Breast epithelium (tissue), 4 donors: ENCODE measurements around the gene ACAP2. TPM values are rescaled to one million over a fixed set of nuclear protein-coding genes. Genes with fewer than 3 reads are reported as not detected.

Experiments used
- DNase-seq, 2 donors: peaks; one replicate each; pipeline ENCODE4 v3.0.0-alpha.2; 2019; ENCODE audit warnings: low spot score in 2 of 2
- H3K27ac ChIP-seq, 2 donors: fragments of 200-600 bp; sonication (generic) in 1 of 2; one replicate each; pipeline ENCODE4 v1.5.1; 2016 to 2019; ENCODE audit warnings: mild to moderate bottlenecking in 1 of 2
- H3K27me3 ChIP-seq, 2 donors: fragments of 200-600 bp; sonication (generic) in 1 of 2; one replicate each; pipeline versions ENCODE4 v1.5.1 to v1.6.0; 2017 to 2019; ENCODE audit warnings: control low read depth in 1 of 2, mild to moderate bottlenecking in 1 of 2
- H3K36me3 ChIP-seq: fragments of 200-600 bp; one replicate; pipeline ENCODE4 v1.5.1; 2019
- H3K4me1 ChIP-seq, 2 donors: fragments of 200-600 bp; sonication (generic); one replicate each; pipeline ENCODE4 v1.5.1; 2016 to 2019; ENCODE audit warnings: control low read depth in 1 of 2
- H3K4me3 ChIP-seq, 3 donors: fragments of 200-600 bp; sonication (generic); 1 replicate in 2 of 3; 2 replicates in 1 of 3; pipeline ENCODE4 v1.5.1; 2016 to 2019; ENCODE audit warnings: mild to moderate bottlenecking in 3 of 3, moderate library complexity in 2 of 3
- H3K9me3 ChIP-seq, 2 donors: fragments of 200-600 bp; sonication (generic) in 1 of 2; one replicate each; pipeline ENCODE4 v1.5.1; 2016 to 2019; ENCODE audit warnings: control low read depth in 1 of 2
- POLR2A ChIP-seq: fragments of 450-650 bp; IDR thresholded peaks from one replicate; pipeline ENCODE4 v1.6.1; 2016; ENCODE audit warnings: antibody characterized with exemption, mild to moderate bottlenecking, moderate library complexity
- POLR2AphosphoS5 ChIP-seq, 3 donors: sonication (generic); formaldehyde crosslinking; IDR thresholded peaks; one replicate each; pipeline ENCODE4 v1.6.1; 2017; ENCODE audit warnings: antibody characterized with exemption in 3 of 3
- intact Hi-C: fragments of 100-400 bp; cut with DNase I; formaldehyde crosslinking; loops from one replicate; pipeline ENCODE4 v1.15.1; 2023; ENCODE audit warnings: low total_unique reads
- total RNA-seq, 3 donors: library from RNA; depleted of rRNA; stranded (reverse); fragments of >200 nt; gene quantifications; one replicate each; pipeline ENCODE4 v1.1.0, GENCODE V29; 2016
- TF ChIP-seq, protein P1 (sequence below), 3 donors: fragments of 450-650 bp; IDR thresholded peaks; one replicate each; pipeline ENCODE4 v1.5.1; 2016 to 2017; ENCODE audit warnings: antibody characterized with exemption in 3 of 3, mild to moderate bottlenecking in 3 of 3, moderate library complexity in 3 of 3

Gene ACAP2
- total RNA-seq, 3 donors from 2014 or later: 60.0 to 87.1 (median 63.0) TPM

- Histone ChIP-seq H3K27me3 (no peaks in the 10 kb centered on the region), H3K4me1 (no peaks in the 10 kb centered on the region), H3K36me3 (no peaks in the 10 kb centered on the region), H3K27ac (no peak overlapping the region), H3K4me3 (no peak overlapping the region), H3K9me3 (no peaks in the 10 kb centered on the region)
- TF ChIP-seq POLR2AphosphoS5 (IDR thresholded peaks at IDR 0.05) (no peak), POLR2A (no peak)
- TF ChIP-seq, protein P1, sequence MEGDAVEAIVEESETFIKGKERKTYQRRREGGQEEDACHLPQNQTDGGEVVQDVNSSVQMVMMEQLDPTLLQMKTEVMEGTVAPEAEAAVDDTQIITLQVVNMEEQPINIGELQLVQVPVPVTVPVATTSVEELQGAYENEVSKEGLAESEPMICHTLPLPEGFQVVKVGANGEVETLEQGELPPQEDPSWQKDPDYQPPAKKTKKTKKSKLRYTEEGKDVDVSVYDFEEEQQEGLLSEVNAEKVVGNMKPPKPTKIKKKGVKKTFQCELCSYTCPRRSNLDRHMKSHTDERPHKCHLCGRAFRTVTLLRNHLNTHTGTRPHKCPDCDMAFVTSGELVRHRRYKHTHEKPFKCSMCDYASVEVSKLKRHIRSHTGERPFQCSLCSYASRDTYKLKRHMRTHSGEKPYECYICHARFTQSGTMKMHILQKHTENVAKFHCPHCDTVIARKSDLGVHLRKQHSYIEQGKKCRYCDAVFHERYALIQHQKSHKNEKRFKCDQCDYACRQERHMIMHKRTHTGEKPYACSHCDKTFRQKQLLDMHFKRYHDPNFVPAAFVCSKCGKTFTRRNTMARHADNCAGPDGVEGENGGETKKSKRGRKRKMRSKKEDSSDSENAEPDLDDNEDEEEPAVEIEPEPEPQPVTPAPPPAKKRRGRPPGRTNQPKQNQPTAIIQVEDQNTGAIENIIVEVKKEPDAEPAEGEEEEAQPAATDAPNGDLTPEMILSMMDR (IDR thresholded peaks at IDR 0.05): no peak
- intact Hi-C loops: no loop called here
- DNase-seq: no peak
Observed at GRCh38 chr3:195334967-195335366, 107.9 kb downstream of the ACAP2 start.

- intact Hi-C loops: no loop called here
- Histone ChIP-seq H3K4me1 (no peaks in the 10 kb centered on the region), H3K9me3 (peaks cover 0 to 6% of the 10 kb centered on the region in 2 donors), H3K4me3 (no peak overlapping the region), H3K27me3 (no peaks in the 10 kb centered on the region), H3K36me3 (no peaks in the 10 kb centered on the region), H3K27ac (no peak overlapping the region)
- no peak for TF ChIP-seq POLR2A
- TF ChIP-seq, protein P1 (IDR thresholded peaks at IDR 0.05): no peak
- TF ChIP-seq POLR2AphosphoS5 (IDR thresholded peaks at IDR 0.05): no peak
- DNase-seq: no peak
Observed at GRCh38 chr3:195319060-195319459, 123.8 kb downstream of the ACAP2 start.

DNA sequence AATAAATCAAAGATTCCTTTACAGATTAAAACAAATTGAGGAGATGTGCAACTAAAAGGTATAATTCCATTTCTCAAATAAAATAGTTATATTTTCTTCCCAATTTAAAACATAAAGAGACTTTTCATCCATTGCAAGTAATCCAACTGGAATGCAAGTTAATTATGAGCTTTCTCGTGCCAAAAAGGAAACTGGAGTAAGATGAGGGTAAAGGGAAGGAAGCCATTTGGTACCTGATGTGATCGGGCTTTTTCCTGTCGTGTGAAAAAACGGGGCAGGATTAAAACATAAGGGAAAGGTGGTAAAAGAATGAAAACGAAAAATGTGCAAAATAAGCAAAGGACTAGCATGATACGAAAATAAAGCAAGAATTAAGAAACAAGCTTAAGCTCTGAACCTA lies 130.1 kb downstream of the ACAP2 start:
- intact Hi-C loops: no loop called here
- no peak for TF ChIP-seq POLR2AphosphoS5 (IDR thresholded peaks at IDR 0.05)
- no peak for TF ChIP-seq POLR2A
- TF ChIP-seq, protein P1 (IDR thresholded peaks at IDR 0.05): no peak
- Histone ChIP-seq H3K4me1 (no peaks in the 10 kb centered on the region), H3K27me3 (no peaks in the 10 kb centered on the region), H3K9me3 (no peaks in the 10 kb centered on the region), H3K36me3 (no peaks in the 10 kb centered on the region), H3K4me3 (no peak overlapping the region), H3K27ac (no peak overlapping the region)
- no peak for DNase-seq

DNA sequence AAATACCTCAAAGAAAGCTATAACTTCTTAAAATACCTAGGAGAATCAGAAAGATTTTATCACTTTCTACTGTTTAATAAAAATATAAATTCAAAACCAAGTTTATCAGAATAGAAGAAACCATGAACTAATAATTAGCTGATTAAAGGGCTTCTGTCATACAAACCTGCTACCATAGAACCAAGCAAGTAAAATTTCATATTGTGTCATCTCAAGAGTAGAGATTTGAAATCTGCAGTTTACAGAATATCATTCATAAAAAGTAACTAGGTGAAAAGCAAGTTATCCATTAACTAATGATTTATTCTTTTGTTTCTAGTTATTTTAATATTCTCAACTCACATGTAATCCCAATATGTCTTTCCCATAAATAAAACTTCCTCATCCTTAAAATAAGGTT lies 135.1 kb downstream of the ACAP2 start:
- DNase-seq: no peak
- no peaks in the 10 kb centered on the region for H3K9me3 ChIP-seq
- no peaks in the 10 kb centered on the region for H3K4me1 ChIP-seq
- H3K27ac ChIP-seq: no peak overlapping the region
- H3K27me3 ChIP-seq: no peaks in the 10 kb centered on the region
- H3K4me3 ChIP-seq: no peak overlapping the region
- H3K36me3 ChIP-seq: no peaks in the 10 kb centered on the region
- intact Hi-C loops: no loop called here
- TF ChIP-seq POLR2A (no peak), POLR2AphosphoS5 (IDR thresholded peaks at IDR 0.05) (no peak)
- TF ChIP-seq, protein P1 (IDR thresholded peaks at IDR 0.05): no peak

- H3K4me1 ChIP-seq: no peaks in the 10 kb centered on the region
- TF ChIP-seq POLR2AphosphoS5 (IDR thresholded peaks at IDR 0.05): no peak
- no peak for TF ChIP-seq POLR2A
- TF ChIP-seq, protein P1 (IDR thresholded peaks at IDR 0.05): no peak
- DNase-seq: no peak
- H3K27ac ChIP-seq: no peak overlapping the region
- intact Hi-C loops: no loop called here
- H3K4me3 ChIP-seq: no peak overlapping the region
- no peaks in the 10 kb centered on the region for H3K9me3 ChIP-seq
- H3K36me3 ChIP-seq: no peaks in the 10 kb centered on the region
- no peaks in the 10 kb centered on the region for H3K27me3 ChIP-seq
Observed at GRCh38 chr3:195306369-195306768, 136.5 kb downstream of the ACAP2 start.
